Loucy (cell line): ENCODE data around the gene DIP2A.

ENCODE experiments used
- H2AFZ ChIP-seq: fragments of 200-600 bp; sonication (generic); 2 replicates; pipeline ENCODE4 v1.6.0; 2016; ENCODE audit warnings: antibody characterized with exemption, mild to moderate bottlenecking, low read length, moderate library complexity
- H3F3A ChIP-seq: fragments of 200-600 bp; 2 replicates; pipeline ENCODE4 v1.6.0; 2016; ENCODE audit warnings: antibody characterized with exemption, low read depth, mild to moderate bottlenecking
- H3K27me3 ChIP-seq: fragments of 200-600 bp; sonication (generic); 2 replicates; pipeline ENCODE4 v1.6.1; 2014; ENCODE audit warnings: low read length, mild to moderate bottlenecking; ENCODE audit not compliant: insufficient read depth, poor library complexity, severe bottlenecking
- H3K36me3 ChIP-seq: fragments of 200-600 bp; sonication (generic); 2 replicates; pipeline ENCODE4 v1.6.1; 2016; ENCODE audit warnings: low read length; ENCODE audit not compliant: insufficient read depth
- H3K4me1 ChIP-seq: fragments of 200-600 bp; sonication (generic); 2 replicates; pipeline ENCODE4 v1.5.1; 2014; ENCODE audit warnings: low read length, mild to moderate bottlenecking; ENCODE audit not compliant: insufficient read depth, poor library complexity, severe bottlenecking
- H3K4me2 ChIP-seq: fragments of 200-600 bp; sonication (generic); 2 replicates; pipeline ENCODE4 v1.6.0; 2014; ENCODE audit warnings: antibody characterized with exemption, low read length, low read depth, mild to moderate bottlenecking; ENCODE audit not compliant: poor library complexity, severe bottlenecking
- H3K4me3 ChIP-seq: fragments of 200-600 bp; sonication (generic); 2 replicates; pipeline ENCODE4 v1.5.1; 2014; ENCODE audit warnings: low read length, mild to moderate bottlenecking, mixed read lengths; ENCODE audit not compliant: poor library complexity, severe bottlenecking
- H3K79me2 ChIP-seq: fragments of 200-600 bp; sonication (generic); 2 replicates; pipeline ENCODE4 v1.6.1; 2014; ENCODE audit warnings: low read length; ENCODE audit not compliant: insufficient read depth
- H3K9ac ChIP-seq: fragments of 200-600 bp; sonication (generic); 2 replicates; pipeline ENCODE4 v1.6.0; 2014; ENCODE audit warnings: mild to moderate bottlenecking, low read depth, low read length, moderate library complexity; ENCODE audit not compliant: poor library complexity, severe bottlenecking
- H3K9me2 ChIP-seq: fragments of 200-600 bp; sonication (generic); replicated peaks from 2 replicates; pipeline ENCODE4 v1.6.1; 2016; ENCODE audit warnings: low read depth, low read length, mixed read lengths
- H3K9me3 ChIP-seq: fragments of 200-600 bp; sonication (generic); 2 replicates; pipeline ENCODE4 v1.6.1; 2014; ENCODE audit warnings: mild to moderate bottlenecking, antibody characterized with exemption, low read length, low read depth; ENCODE audit not compliant: insufficient read depth
- H4K20me1 ChIP-seq: fragments of 200-600 bp; sonication (generic); 2 replicates; pipeline ENCODE4 v1.6.0; 2014; ENCODE audit warnings: antibody characterized with exemption, low read length, mild to moderate bottlenecking; ENCODE audit not compliant: insufficient read depth, poor library complexity, severe bottlenecking
- CTCF ChIP-seq: fragments of 200-600 bp; sonication (generic); conservative IDR thresholded peaks from 2 replicates; pipeline ENCODE4 v1.5.1; 2014; ENCODE audit warnings: mild to moderate bottlenecking, antibody characterized with exemption, low read length
- EZH2phosphoT487 ChIP-seq: fragments of 200-600 bp; IDR thresholded peaks from 2 replicates; pipeline ENCODE4 v1.6.1; 2018; ENCODE audit warnings: antibody characterized with exemption, mild to moderate bottlenecking, moderate library complexity, borderline replicate concordance

DIP2A gene

GRCh38 chr21:46421756-46422555 is 36.7 kb upstream of the DIP2A start:
- H3K4me2 ChIP-seq, result no peak overlapping the region
- H3F3A ChIP-seq, result peaks cover 7% of the 10 kb centered on the region; the same call in 1 of the 2 replicates
- peaks cover 18% of the 10 kb centered on the region for H3K4me1 ChIP-seq
- H4K20me1 ChIP-seq, result no peaks in the 10 kb centered on the region
- H3K4me3 ChIP-seq, result no peak overlapping the region
- no peaks in the 10 kb centered on the region for H3K27me3 ChIP-seq
- H3K36me3 ChIP-seq, result peaks cover 43% of the 10 kb centered on the region; the same call in 1 of the 2 replicates
- H2AFZ ChIP-seq, result no peak overlapping the region
- H3K79me2 ChIP-seq, result no peaks in the 10 kb centered on the region
- no peak overlapping the region for H3K9ac ChIP-seq
- TF ChIP-seq CTCF (no peak), EZH2phosphoT487 (no peak)
- H3K9me2 ChIP-seq, result no peaks in the 10 kb centered on the region
- no peaks in the 10 kb centered on the region for H3K9me3 ChIP-seq

- H3K4me1 ChIP-seq, result peaks cover 18% of the 10 kb centered on the region
- peak overlapping the region; percentile 53 for H3K4me3 ChIP-seq
- H3K79me2 ChIP-seq, result no peaks in the 10 kb centered on the region
- H3K36me3 ChIP-seq, result peaks cover 51% of the 10 kb centered on the region; the same call in 1 of the 2 replicates
- peak overlapping the region; percentile 61 for H3K4me2 ChIP-seq
- H2AFZ ChIP-seq, result no peak overlapping the region
- H3K9ac ChIP-seq, result peak overlapping the region; percentile 67
- TF ChIP-seq CTCF, result no peak
- no peak for TF ChIP-seq EZH2phosphoT487
- H3K27me3 ChIP-seq, result no peaks in the 10 kb centered on the region
- H4K20me1 ChIP-seq, result no peaks in the 10 kb centered on the region
- peaks cover 7% of the 10 kb centered on the region; the same call in 1 of the 2 replicates for H3F3A ChIP-seq
- no peaks in the 10 kb centered on the region for H3K9me2 ChIP-seq
- H3K9me3 ChIP-seq, result no peaks in the 10 kb centered on the region
Measured at GRCh38 chr21:46422636-46423241, 36.0 kb upstream of the DIP2A start.

- H2AFZ ChIP-seq, result no peak overlapping the region
- H3K4me3 ChIP-seq, result peak overlapping the region; percentile 53
- peak overlapping the region; percentile 61 for H3K4me2 ChIP-seq
- H3K9ac ChIP-seq, result peak overlapping the region; percentile 67
- H4K20me1 ChIP-seq, result no peaks in the 10 kb centered on the region
- H3K79me2 ChIP-seq, result no peaks in the 10 kb centered on the region
- peaks cover 7% of the 10 kb centered on the region; the same call in 1 of the 2 replicates for H3F3A ChIP-seq
- peaks cover 51% of the 10 kb centered on the region; the same call in 1 of the 2 replicates for H3K36me3 ChIP-seq
- peaks cover 18% of the 10 kb centered on the region for H3K4me1 ChIP-seq
- no peaks in the 10 kb centered on the region for H3K9me2 ChIP-seq
- H3K9me3 ChIP-seq, result no peaks in the 10 kb centered on the region
- no peaks in the 10 kb centered on the region for H3K27me3 ChIP-seq
- TF ChIP-seq EZH2phosphoT487, result no peak
- TF ChIP-seq CTCF, result no peak
Measured at GRCh38 chr21:46423546-46424038, 35.1 kb upstream of the DIP2A start.
